ENCODE data around the gene TMEM178B. TPM values are rescaled to one million over a fixed set of nuclear protein-coding genes. Genes with fewer than 3 reads are reported as not detected.

The TMEM178B gene
- total and polyA plus RNA-seq, 2 donors (not counting 1 experiment from before 2014, with no cell fraction given), result 0.28 to 0.96 TPM

GRCh38 chr7:141126107-141126506, 52.2 kb downstream of the TMEM178B start:
- H4K20me1 ChIP-seq (ENCODE audit: control insufficient read depth, insufficient read depth, low read length, poor library complexity, severe bottlenecking), result no peaks in the 10 kb centered on the region
- peaks cover 0 to 5% (median 1%) of the 10 kb centered on the region in 4 experiments for H3K27me3 ChIP-seq (replicated peaks in 1 of 4; ENCODE audit: control extremely low read depth in 1 of 4, control insufficient read depth in 3 of 4, insufficient read depth in 4 of 4, low read length in 3 of 4)
- H3K27ac ChIP-seq (ENCODE audit: low read length in 2 of 2), result no peak overlapping the region
- H3K36me3 ChIP-seq (replicated peaks in 1 of 2; ENCODE audit: control extremely low read depth in 1 of 2, control insufficient read depth in 1 of 2, extremely low read depth in 1 of 2, insufficient read depth in 2 of 2, low read length in 1 of 2), result no peaks in the 10 kb centered on the region
- POLR2A ChIA-PET, result no interaction called here
- no peak overlapping the region for H3K4me2 ChIP-seq (replicated peaks; ENCODE audit: low read depth, low read length, poor library complexity, severe bottlenecking)
- no peak overlapping the region for H3K27ac Mint-ChIP-seq
- H3K79me2 ChIP-seq (ENCODE audit: control insufficient read depth, insufficient read depth, low read length), result no peaks in the 10 kb centered on the region
- peaks cover 32% of the 10 kb centered on the region for H3K27me3 Mint-ChIP-seq
- no peaks in the 10 kb centered on the region for H3K9me3 Mint-ChIP-seq (ENCODE audit: insufficient read depth)
- no peak for TF ChIP-seq CTCF (IDR thresholded peaks at IDR 0.05)
- TF ChIP-seq EZH2 (IDR thresholded peaks at IDR 0.05; ENCODE audit: borderline replicate concordance, insufficient read depth, low read depth, low read length, poor library complexity, severe bottlenecking), result no peak
- intact Hi-C loops (cut with micrococcal nuclease), result no loop called here
- H3K4me3 ChIP-seq (ENCODE audit: control extremely low read depth in 1 of 5, extremely low read depth in 1 of 5, insufficient read depth in 1 of 5, low read depth in 2 of 5, low read length in 4 of 5), result no peak overlapping the region
- H3K4me3 Mint-ChIP-seq, result no peak overlapping the region
- ATAC-seq (ENCODE audit: low read depth) (no peak), DNase-seq (no peak)
- H3K4me1 ChIP-seq (ENCODE audit: control insufficient read depth in 2 of 2, insufficient read depth in 2 of 2, low read length in 2 of 2), result no peaks in the 10 kb centered on the region
- H2AFZ ChIP-seq (ENCODE audit: insufficient read depth, low read depth, low read length, poor library complexity, severe bottlenecking), result no peak overlapping the region
- no peaks in the 10 kb centered on the region for H3K9me3 ChIP-seq (ENCODE audit: control extremely low read depth in 1 of 3, control insufficient read depth in 2 of 3, insufficient read depth in 1 of 3, low read length in 2 of 3)
- H3K9ac ChIP-seq (ENCODE audit: low read length), result no peak overlapping the region
- 91% methylated on average over 2 of the region's 5 CpGs for WGBS (ENCODE audit: insufficient coverage)
- H3K4me1 Mint-ChIP-seq, result no peaks in the 10 kb centered on the region
- CTCF ChIA-PET, result no interaction called here

GRCh38 chr7:141128506-141128905, 54.6 kb downstream of the TMEM178B start:
- H3K4me1 Mint-ChIP-seq, result no peaks in the 10 kb centered on the region
- intact Hi-C loops (cut with micrococcal nuclease), result no loop called here
- Histone ChIP-seq H3K4me3 (ENCODE audit: control extremely low read depth in 1 of 5, extremely low read depth in 1 of 5, insufficient read depth in 1 of 5, low read depth in 2 of 5, low read length in 4 of 5) (no peak overlapping the region), H3K79me2 (ENCODE audit: control insufficient read depth, insufficient read depth, low read length) (no peaks in the 10 kb centered on the region), H3K9me3 (ENCODE audit: control extremely low read depth in 1 of 3, control insufficient read depth in 2 of 3, insufficient read depth in 1 of 3, low read length in 2 of 3) (peaks cover 0 to 5% (median 3%) of the 10 kb centered on the region in 3 donors), H3K4me1 (ENCODE audit: control insufficient read depth in 2 of 2, insufficient read depth in 2 of 2, low read length in 2 of 2) (no peaks in the 10 kb centered on the region), H3K9ac (ENCODE audit: low read length) (no peak overlapping the region), H3K4me2 (replicated peaks; ENCODE audit: low read depth, low read length, poor library complexity, severe bottlenecking) (no peak overlapping the region), H2AFZ (ENCODE audit: insufficient read depth, low read depth, low read length, poor library complexity, severe bottlenecking) (no peak overlapping the region), H3K36me3 (replicated peaks in 1 of 2; ENCODE audit: control extremely low read depth in 1 of 2, control insufficient read depth in 1 of 2, extremely low read depth in 1 of 2, insufficient read depth in 2 of 2, low read length in 1 of 2) (no peaks in the 10 kb centered on the region), H4K20me1 (ENCODE audit: control insufficient read depth, insufficient read depth, low read length, poor library complexity, severe bottlenecking) (no peaks in the 10 kb centered on the region), H3K27ac (ENCODE audit: low read length in 2 of 2) (no peak overlapping the region), H3K27me3 (replicated peaks in 1 of 4; ENCODE audit: control extremely low read depth in 1 of 4, control insufficient read depth in 3 of 4, insufficient read depth in 4 of 4, low read length in 3 of 4) (peaks cover 0 to 2% (median 1%) of the 10 kb centered on the region in 4 experiments)
- ChIA-PET CTCF (no interaction called here), POLR2A (no interaction called here)
- no peak for ATAC-seq (ENCODE audit: low read depth)
- WGBS (ENCODE audit: insufficient coverage), result no CpG with 5 or more reads among the region's 2 CpGs
- H3K27ac Mint-ChIP-seq, result no peak overlapping the region
- no peak for TF ChIP-seq EZH2 (IDR thresholded peaks at IDR 0.05; ENCODE audit: borderline replicate concordance, insufficient read depth, low read depth, low read length, poor library complexity, severe bottlenecking)
- TF ChIP-seq CTCF (IDR thresholded peaks at IDR 0.05), result no peak
- H3K4me3 Mint-ChIP-seq, result no peak overlapping the region
- no peak for DNase-seq
- H3K27me3 Mint-ChIP-seq, result peaks cover 36% of the 10 kb centered on the region
- H3K9me3 Mint-ChIP-seq (ENCODE audit: insufficient read depth), result peaks cover under 1% of the 10 kb centered on the region

Data from B cell (primary cell).